Activated CD4-positive, alpha-beta T cell treated with anti-CD3 and anti-CD28 coated beads for 36 hours (primary cell): ENCODE results near the gene FGF12. TPM values are rescaled to one million over a fixed set of nuclear protein-coding genes. Genes with fewer than 3 reads are reported as not detected.

Experiments
- ATAC-seq: fragments of 200-7000 bp; cut with Tn5 transposase; one replicate; pipeline ENCODE4 v1.10.0; 2021; ENCODE audit warnings: mild to moderate bottlenecking, moderate library complexity
- CTCF ChIA-PET: fragments of 350-600 bp; sonication (Branson Sonifier 250); formaldehyde crosslinking; loops from one replicate; lab custom pipeline; 2021; ENCODE audit warnings: antibody characterized with exemption; lab: Charles Lee
- POLR2A ChIA-PET: fragments of 350-600 bp; sonication (Branson Sonifier 250); formaldehyde crosslinking; loops from one replicate; lab custom pipeline; 2021; ENCODE audit warnings: antibody characterized with exemption, inconsistent platforms; lab: Charles Lee
- DNase-seq: peaks from one replicate; pipeline ENCODE4 v3.0.0-alpha.2; 2020
- H3K27ac Mint-ChIP-seq: one replicate; pipeline ENCODE4 v1.8.0; 2021; ENCODE audit warnings: mixed read lengths
- H3K27me3 Mint-ChIP-seq: one replicate; pipeline ENCODE4 v1.8.0; 2021; ENCODE audit warnings: mixed read lengths
- H3K36me3 Mint-ChIP-seq: one replicate; pipeline ENCODE4 v1.8.0; 2021; ENCODE audit warnings: low read depth, mixed read lengths
- H3K4me1 Mint-ChIP-seq: one replicate; pipeline ENCODE4 v1.8.0; 2021; ENCODE audit warnings: mixed read lengths
- H3K4me3 Mint-ChIP-seq: one replicate; pipeline ENCODE4 v1.8.0; 2021; ENCODE audit warnings: mild to moderate bottlenecking, moderate library complexity, mixed read lengths
- H3K9me3 Mint-ChIP-seq: one replicate; pipeline ENCODE4 v1.8.0; 2021; ENCODE audit warnings: low read depth, mixed read lengths
- intact Hi-C, 2 experiments: fragments of 100-400 bp; cut with DNase I in 1 of 2; cut with micrococcal nuclease in 1 of 2; formaldehyde crosslinking; loops; one replicate each; pipeline versions ENCODE4 v1.14.2 to v1.15.1; 2022 to 2024; cut with DNase I, micrococcal nuclease
- total RNA-seq, 2 experiments: library from RNA; stranded (reverse); gene quantifications; one replicate each; pipeline ENCODE4 v1.2.3, GENCODE V29; 2021

Gene FGF12
- total RNA-seq, 2 experiments from 2014 or later: not detected

- Mint-ChIP-seq H3K27me3 (peaks cover 12% of the 10 kb centered on the region), H3K36me3 (no peaks in the 10 kb centered on the region), H3K4me1 (no peaks in the 10 kb centered on the region), H3K27ac (no peak overlapping the region), H3K4me3 (no peak overlapping the region), H3K9me3 (no peaks in the 10 kb centered on the region)
- DNase-seq (no peak), ATAC-seq (no peak)
- ChIA-PET CTCF (interaction anchor here (1.9 kb wide), 1 partner anchor 9 kb away, joined by 7 read pairs; no protein-coding TSS in a partner anchor), POLR2A (no interaction called here)
- intact Hi-C loops: no loop called here
Observed at GRCh38 chr3:192435241-192435640, 292.1 kb downstream of the FGF12 start.

GRCh38 chr3:192434186-192434585, 293.2 kb downstream of the FGF12 start:
- Mint-ChIP-seq H3K4me3 (no peak overlapping the region), H3K4me1 (no peaks in the 10 kb centered on the region), H3K9me3 (no peaks in the 10 kb centered on the region), H3K27ac (no peak overlapping the region), H3K27me3 (peaks cover 10% of the 10 kb centered on the region), H3K36me3 (no peaks in the 10 kb centered on the region)
- intact Hi-C loops: no loop called here
- CTCF ChIA-PET: interaction anchor here (1.1 to 2.8 kb wide), 2 partner anchors 10 to 11 kb away, joined by 4 to 17 read pairs; no protein-coding TSS in a partner anchor
- POLR2A ChIA-PET: no interaction called here
- ATAC-seq (no peak), DNase-seq (no peak)

- H3K4me1 Mint-ChIP-seq: no peaks in the 10 kb centered on the region
- no peaks in the 10 kb centered on the region for H3K9me3 Mint-ChIP-seq
- ChIA-PET CTCF (interaction anchor here (1.1 to 2.8 kb wide), 2 partner anchors 10 kb away, joined by 4 to 17 read pairs; no protein-coding TSS in a partner anchor), POLR2A (no interaction called here)
- no peak overlapping the region for H3K27ac Mint-ChIP-seq
- intact Hi-C loops: no loop called here
- peaks cover 10% of the 10 kb centered on the region for H3K27me3 Mint-ChIP-seq
- no peak overlapping the region for H3K4me3 Mint-ChIP-seq
- H3K36me3 Mint-ChIP-seq: no peaks in the 10 kb centered on the region
- ATAC-seq: no peak
- no peak for DNase-seq
Observed at GRCh38 chr3:192433704-192434103, 293.6 kb downstream of the FGF12 start.

- CTCF ChIA-PET: interaction anchor here (1.0 to 2.7 kb wide), 4 partner anchors 8 to 45 kb away, joined by 3 to 14 read pairs (median 4); no protein-coding TSS in a partner anchor
- ATAC-seq: no peak
- intact Hi-C loops: no loop called here
Observed at GRCh38 chr3:192422997-192423342, 304.4 kb downstream of the FGF12 start.

GRCh38 chr3:192422321-192422996, 304.9 kb downstream of the FGF12 start:
- intact Hi-C loops: no loop called here

More at GRCh38 chr3:192422997-192423342, 304.4 kb downstream of the FGF12 start:
- DNase-seq: no peak
- H3K36me3 Mint-ChIP-seq: no peaks in the 10 kb centered on the region
- H3K27ac Mint-ChIP-seq: no peak overlapping the region
- H3K9me3 Mint-ChIP-seq: no peaks in the 10 kb centered on the region
- H3K4me3 Mint-ChIP-seq: no peak overlapping the region
- POLR2A ChIA-PET: no interaction called here
- no peaks in the 10 kb centered on the region for H3K4me1 Mint-ChIP-seq
- peaks cover 5% of the 10 kb centered on the region for H3K27me3 Mint-ChIP-seq

GRCh38 chr3:192419312-192419711, 308.0 kb downstream of the FGF12 start:
- H3K4me1 Mint-ChIP-seq: no peaks in the 10 kb centered on the region
- H3K4me3 Mint-ChIP-seq: no peak overlapping the region
- H3K9me3 Mint-ChIP-seq: no peaks in the 10 kb centered on the region
- ATAC-seq (no peak), DNase-seq (no peak)
- intact Hi-C loops: no loop called here
- POLR2A ChIA-PET: no interaction called here
- CTCF ChIA-PET: no interaction called here
- H3K36me3 Mint-ChIP-seq: no peaks in the 10 kb centered on the region
- peaks cover 6% of the 10 kb centered on the region for H3K27me3 Mint-ChIP-seq
- no peak overlapping the region for H3K27ac Mint-ChIP-seq

More at GRCh38 chr3:192422321-192422996, 304.9 kb downstream of the FGF12 start:
- no peaks in the 10 kb centered on the region for H3K36me3 Mint-ChIP-seq
- H3K27me3 Mint-ChIP-seq: peaks cover 4% of the 10 kb centered on the region
- CTCF ChIA-PET: interaction anchor here (1.0 to 2.7 kb wide), 4 partner anchors 8 to 45 kb away, joined by 3 to 14 read pairs (median 4); no protein-coding TSS in a partner anchor
- POLR2A ChIA-PET: no interaction called here
- DNase-seq: no peak
- H3K4me1 Mint-ChIP-seq: no peaks in the 10 kb centered on the region
- H3K4me3 Mint-ChIP-seq: no peak overlapping the region
- no peak for ATAC-seq
- H3K9me3 Mint-ChIP-seq: no peaks in the 10 kb centered on the region
- no peak overlapping the region for H3K27ac Mint-ChIP-seq

GRCh38 chr3:192417559-192418055, 309.7 kb downstream of the FGF12 start:
- no peak overlapping the region for H3K4me3 Mint-ChIP-seq
- DNase-seq: no peak
- no peaks in the 10 kb centered on the region for H3K4me1 Mint-ChIP-seq
- H3K9me3 Mint-ChIP-seq: no peaks in the 10 kb centered on the region
- no peak overlapping the region for H3K27ac Mint-ChIP-seq
- ATAC-seq: no peak
- CTCF ChIA-PET: interaction anchor here (0.6 kb wide), 1 partner anchor 43 kb away, joined by 3 read pairs; no protein-coding TSS in a partner anchor
- H3K36me3 Mint-ChIP-seq: no peaks in the 10 kb centered on the region
- POLR2A ChIA-PET: no interaction called here
- intact Hi-C loops: no loop called here
- H3K27me3 Mint-ChIP-seq: peaks cover 11% of the 10 kb centered on the region

GRCh38 chr3:192417017-192417416, 310.3 kb downstream of the FGF12 start:
- Mint-ChIP-seq H3K36me3 (no peaks in the 10 kb centered on the region), H3K4me1 (no peaks in the 10 kb centered on the region), H3K4me3 (no peak overlapping the region), H3K27me3 (peaks cover 16% of the 10 kb centered on the region), H3K9me3 (no peaks in the 10 kb centered on the region), H3K27ac (no peak overlapping the region)
- intact Hi-C loops: no loop called here
- ChIA-PET CTCF (interaction anchor here (0.6 kb wide), 1 partner anchor 43 kb away, joined by 3 read pairs; no protein-coding TSS in a partner anchor), POLR2A (no interaction called here)
- DNase-seq (no peak), ATAC-seq (no peak)

- H3K9me3 Mint-ChIP-seq: no peaks in the 10 kb centered on the region
- peaks cover 35% of the 10 kb centered on the region for H3K27me3 Mint-ChIP-seq
- H3K4me3 Mint-ChIP-seq: no peak overlapping the region
- H3K36me3 Mint-ChIP-seq: no peaks in the 10 kb centered on the region
- ChIA-PET CTCF (interaction anchor here (0.6 kb wide), 1 partner anchor 29 kb away, joined by 4 read pairs; no protein-coding TSS in a partner anchor), POLR2A (no interaction called here)
- peaks cover 3% of the 10 kb centered on the region for H3K4me1 Mint-ChIP-seq
- DNase-seq (no peak), ATAC-seq (no peak)
- intact Hi-C loops: no loop called here
- no peak overlapping the region for H3K27ac Mint-ChIP-seq
Observed at GRCh38 chr3:192413461-192413860, 313.9 kb downstream of the FGF12 start.

GRCh38 chr3:192410684-192410960, 316.7 kb downstream of the FGF12 start:
- ChIA-PET CTCF (no interaction called here), POLR2A (no interaction called here)
- intact Hi-C loops: no loop called here
- no peak for ATAC-seq
- H3K9me3 Mint-ChIP-seq: no peaks in the 10 kb centered on the region
- no peak for DNase-seq
- H3K4me1 Mint-ChIP-seq: peaks cover 8% of the 10 kb centered on the region
- peaks cover 50% of the 10 kb centered on the region for H3K27me3 Mint-ChIP-seq
- H3K27ac Mint-ChIP-seq: no peak overlapping the region
- H3K36me3 Mint-ChIP-seq: no peaks in the 10 kb centered on the region
- no peak overlapping the region for H3K4me3 Mint-ChIP-seq

- Mint-ChIP-seq H3K4me3 (no peak overlapping the region), H3K27me3 (peaks cover 52% of the 10 kb centered on the region), H3K36me3 (no peaks in the 10 kb centered on the region), H3K9me3 (no peaks in the 10 kb centered on the region), H3K4me1 (peaks cover 8% of the 10 kb centered on the region), H3K27ac (no peak overlapping the region)
- no peak for ATAC-seq
- ChIA-PET POLR2A (no interaction called here), CTCF (interaction anchor here (0.7 kb wide), 1 partner anchor 1685 kb away, joined by 3 read pairs; no protein-coding TSS in a partner anchor)
- no peak for DNase-seq
- intact Hi-C loops: no loop called here
Observed at GRCh38 chr3:192409838-192410683, 317.3 kb downstream of the FGF12 start.
